ENCODE results near the gene C2orf49.

- no peak for TF ChIP-seq POLR2AphosphoS5 (IDR thresholded peaks at IDR 0.05; ENCODE audit: low read length)
- TF ChIP-seq BHLHE40 (IDR thresholded peaks at IDR 0.05; ENCODE audit: borderline replicate concordance in 1 of 2, low read depth in 2 of 2, low read length in 1 of 2), result no peak
- no peak for TF ChIP-seq FOXK2 (IDR thresholded peaks at IDR 0.05)
- TF ChIP-seq EP300 (IDR thresholded peaks at IDR 0.05; ENCODE audit: borderline replicate concordance in 1 of 2, control insufficient read depth in 1 of 2, low read depth in 2 of 2, low read length in 2 of 2), result no peak
- no peak for TF ChIP-seq POLR2A (IDR thresholded peaks at IDR 0.05; ENCODE audit: low read depth, low read length)
- TF ChIP-seq JUNB (IDR thresholded peaks at IDR 0.05), result no peak
- TF ChIP-seq NFIC (IDR thresholded peaks at IDR 0.05; ENCODE audit: low read depth, low read length), result no peak
These were observed 34.5 kb downstream of the C2orf49 start for GRCh38 chr2:105371810-105372209.

Data from GM12878 (cell line).